Breast epithelium (tissue), 3 donors: ENCODE measurements around the gene ISL1.

ENCODE experiments used
- CTCF ChIP-seq, 3 donors: fragments of 450-650 bp; IDR thresholded peaks; one replicate each; pipeline ENCODE4 v1.5.1; 2016 to 2017; ENCODE audit warnings: antibody characterized with exemption in 3 of 3, mild to moderate bottlenecking in 3 of 3, moderate library complexity in 3 of 3
- POLR2A ChIP-seq: fragments of 450-650 bp; IDR thresholded peaks from one replicate; pipeline ENCODE4 v1.6.1; 2016; ENCODE audit warnings: antibody characterized with exemption, mild to moderate bottlenecking, moderate library complexity
- POLR2AphosphoS5 ChIP-seq, 3 donors: sonication (generic); formaldehyde crosslinking; IDR thresholded peaks; one replicate each; pipeline ENCODE4 v1.6.1; 2017; ENCODE audit warnings: antibody characterized with exemption in 3 of 3

DNA sequence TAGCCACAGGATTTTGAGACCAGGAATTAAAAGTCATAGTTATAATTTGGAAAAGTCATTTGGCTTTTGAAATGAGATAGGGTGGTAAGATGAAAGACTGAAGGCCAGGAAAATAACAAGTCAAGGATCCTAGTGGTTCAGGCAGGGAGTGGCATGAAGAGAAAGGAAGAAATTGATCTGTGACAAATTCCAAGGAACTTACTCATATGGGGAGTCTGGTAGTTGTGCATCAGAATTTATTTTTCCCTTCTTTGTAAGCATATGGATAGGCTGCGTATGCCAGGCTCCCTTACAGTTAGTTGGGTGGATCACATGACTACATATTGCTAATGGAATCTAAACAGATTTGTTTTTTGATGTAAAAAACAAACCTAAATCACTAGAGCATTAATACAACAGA is 21.0 kb downstream of the ISL1 start:
- TF ChIP-seq CTCF (IDR thresholded peaks at IDR 0.05), result no peak
- no peak for TF ChIP-seq POLR2A
- no peak for TF ChIP-seq POLR2AphosphoS5 (IDR thresholded peaks at IDR 0.05)
